A549 (cell line): ENCODE measurements around the gene RFTN2. TPM values are rescaled to one million over a fixed set of nuclear protein-coding genes. Genes with fewer than 3 reads are reported as not detected.
"Not testable (repeated sequence)": the region's sequence is repeated elsewhere in the genome, so short reads cannot be mapped to it uniquely, and the experiment has no call there.

Source experiments
- ATAC-seq, 2 experiments: fragments of 200-7000 bp in 1 of 2; fragments of >200 bp in 1 of 2; cut with Nextera tagmentation in 1 of 2; cut with Tn5 transposase in 1 of 2; 3 replicates each; pipeline versions ENCODE4 v1.8.0 to v1.9.1; 2018 to 2020; ENCODE audit warnings: mild to moderate bottlenecking in 1 of 2, moderate library complexity in 1 of 2
- CTCF ChIA-PET: fragments of 300-600 bp; sonication (Branson Sonifier 250); formaldehyde crosslinking; extraction: SDS; loops from one replicate; lab custom pipeline; 2021; ENCODE audit warnings: antibody characterized with exemption, inconsistent platforms; lab: Yijun Ruan, JAX
- POLR2A ChIA-PET: fragments of 350-600 bp; formaldehyde crosslinking; extraction: SDS; loops from one replicate; lab custom pipeline; 2021; ENCODE audit warnings: antibody characterized with exemption, inconsistent platforms; lab: Yijun Ruan, JAX
- DNase-seq, 2 experiments: peaks; one replicate each; pipeline versions ENCODE4 v3.0.0 to v3.0.0-alpha.2; 2011 to 2016; ENCODE audit warnings: low read depth in 1 of 2, low spot score in 1 of 2
- FAIRE-seq: peaks from 2 replicates; lab custom pipeline; 2011; peaks lifted over from hg19 to GRCh38; lab: Jason Lieb, UNC
- H3K27ac ChIP-seq, 2 experiments: fragments of >200 bp; sonication (Bioruptor Twin); formaldehyde crosslinking; 3 replicates each; pipeline ENCODE4 v1.5.1; 2016 to 2017
- H3K4me1 ChIP-seq: fragments of >200 bp; sonication (Bioruptor Twin); formaldehyde crosslinking; 3 replicates; pipeline ENCODE4 v1.6.1; 2016
- H3K4me2 ChIP-seq: fragments of >200 bp; sonication (Bioruptor Twin); formaldehyde crosslinking; 3 replicates; pipeline ENCODE4 v1.6.1; 2016
- H3K4me3 ChIP-seq: fragments of >200 bp; sonication (Bioruptor Twin); formaldehyde crosslinking; 3 replicates; pipeline ENCODE4 v1.5.1; 2016
- H3K9me3 ChIP-seq: fragments of >200 bp; sonication (Bioruptor Twin); formaldehyde crosslinking; 3 replicates; pipeline ENCODE4 v1.6.1; 2016
- CBX2 ChIP-seq: fragments of 200-600 bp; sonication (generic); IDR thresholded peaks from 2 replicates; pipeline ENCODE4 v1.6.1; 2016; ENCODE audit warnings: low read depth, mild to moderate bottlenecking, borderline replicate concordance
- CHD2 ChIP-seq: fragments of 150-350 bp; IDR thresholded peaks from 2 replicates; pipeline ENCODE4 v1.6.1; 2014; ENCODE audit warnings: low read length; ENCODE audit not compliant: partially characterized antibody
- CHD4 ChIP-seq: fragments of 200-600 bp; sonication (generic); IDR thresholded peaks from 2 replicates; pipeline ENCODE4 v1.6.1; 2016; ENCODE audit warnings: antibody characterized with exemption, mild to moderate bottlenecking, borderline replicate concordance
- EHF ChIP-seq: fragments of 250-450 bp; sonication (Bioruptor Pico); IDR thresholded peaks from 2 replicates; pipeline ENCODE4 v1.5.0; 2020; ENCODE audit warnings: mild to moderate bottlenecking
- FOXS1 ChIP-seq: fragments of 250-450 bp; sonication (Bioruptor Pico); IDR thresholded peaks from 2 replicates; pipeline ENCODE4 v1.5.0; 2020; ENCODE audit warnings: mild to moderate bottlenecking, moderate library complexity
- HOXB13 ChIP-seq: fragments of 250-450 bp; sonication (Bioruptor Pico); IDR thresholded peaks from 2 replicates; pipeline ENCODE4 v1.5.0; 2020; ENCODE audit warnings: low read depth, mild to moderate bottlenecking, moderate library complexity
- JUN ChIP-seq, 2 experiments: fragments of >200 bp; sonication (Bioruptor Twin); formaldehyde crosslinking; IDR thresholded peaks; 2 replicates in 1 of 2; 3 replicates in 1 of 2; pipeline ENCODE4 v1.6.1; 2016 to 2017
- MAFK ChIP-seq: fragments of 450-650 bp; IDR thresholded peaks from 2 replicates; pipeline ENCODE4 v1.6.1; 2014; ENCODE audit not compliant: partially characterized antibody
- MYC ChIP-seq: IDR thresholded peaks from 2 replicates; pipeline ENCODE4 v1.6.1; 2012; ENCODE audit warnings: mild to moderate bottlenecking, inconsistent platforms, low read length, improper control_type of control experiment, borderline replicate concordance
- NPAS2 ChIP-seq: fragments of 250-450 bp; sonication (Bioruptor Pico); IDR thresholded peaks from 2 replicates; pipeline ENCODE4 v1.8.0; 2022; ENCODE audit warnings: mild to moderate bottlenecking, moderate library complexity, borderline replicate concordance
- PHF8 ChIP-seq: fragments of 200-600 bp; sonication (generic); IDR thresholded peaks from 2 replicates; pipeline ENCODE4 v1.6.1; 2016; ENCODE audit warnings: low read depth, mild to moderate bottlenecking, antibody characterized with exemption, moderate library complexity, borderline replicate concordance
- RCOR1 ChIP-seq: fragments of 150-350 bp; IDR thresholded peaks from 2 replicates; pipeline ENCODE4 v1.6.1; 2014; ENCODE audit warnings: antibody characterized with exemption, low read length, low read depth
- RNF2 ChIP-seq: fragments of 200-600 bp; sonication (generic); IDR thresholded peaks from 2 replicates; pipeline ENCODE4 v1.6.1; 2016; ENCODE audit warnings: low read depth, mild to moderate bottlenecking, antibody characterized with exemption, moderate library complexity, borderline replicate concordance
- SREBF2 ChIP-seq: fragments of 450-650 bp; IDR thresholded peaks from 2 replicates; pipeline ENCODE4 v1.6.1; 2014; ENCODE audit warnings: mild to moderate bottlenecking, moderate library complexity
- ZFP36 ChIP-seq: fragments of 450-650 bp; IDR thresholded peaks from 2 replicates; pipeline ENCODE4 v1.6.1; 2014; ENCODE audit warnings: borderline replicate concordance; ENCODE audit not compliant: partially characterized antibody
- WGBS: methylation state at CpG from one replicate; pipeline ENCODE4 v1.1.6; 2017; ENCODE audit errors: missing lambda C conversion rate; 5-methylcytosine and 5-hydroxymethylcytosine counted together
- polyA plus RNA-seq, 4 experiments: library from polyadenylated mRNA; depleted of rRNA in 3 of 4; stranded (reverse); fragments of >200 nt; fragmentation: RNase III in 1 of 4; extraction: RNeasy Plus Mini Kit Qiagen cat#74134 plus additional on column Dnase treatment in 1 of 4; gene quantifications; 2 replicates in 3 of 4; 3 replicates in 1 of 4; pipeline ENCODE4 v1.2.3, GENCODE V29; 2011 to 2017
- TF ChIP-seq, protein P1 (sequence below): fragments of 250-450 bp; sonication (Bioruptor Pico); IDR thresholded peaks from 2 replicates; pipeline ENCODE4 v1.5.0; 2021; ENCODE audit warnings: mild to moderate bottlenecking, moderate library complexity, borderline replicate concordance
- TF ChIP-seq, protein P2 (sequence below): fragments of 450-650 bp; IDR thresholded peaks from 2 replicates; pipeline ENCODE4 v1.6.1; 2014; ENCODE audit warnings: antibody characterized with exemption
- TF ChIP-seq, protein P3 (sequence below): fragments of 200-600 bp; sonication (generic); IDR thresholded peaks from 2 replicates; pipeline ENCODE4 v1.6.1; 2016; ENCODE audit warnings: antibody characterized with exemption, mild to moderate bottlenecking, moderate library complexity
- TF ChIP-seq, protein P4 (sequence below): IDR thresholded peaks from 2 replicates; pipeline ENCODE4 v1.6.1; 2012
- TF ChIP-seq, protein P5 (sequence below): fragments of >200 bp; sonication (Bioruptor Twin); formaldehyde crosslinking; IDR thresholded peaks from 3 replicates; pipeline ENCODE4 v1.5.1; 2016
- TF ChIP-seq, protein P6 (sequence below): IDR thresholded peaks from 2 replicates; pipeline ENCODE4 v1.6.1; 2012; ENCODE audit warnings: low read depth, borderline replicate concordance

RFTN2 gene
- polyA plus RNA-seq, 2 of the 4 experiments (the other 2 are of a cell fraction), result 0.03 to 0.17 TPM

DNA sequence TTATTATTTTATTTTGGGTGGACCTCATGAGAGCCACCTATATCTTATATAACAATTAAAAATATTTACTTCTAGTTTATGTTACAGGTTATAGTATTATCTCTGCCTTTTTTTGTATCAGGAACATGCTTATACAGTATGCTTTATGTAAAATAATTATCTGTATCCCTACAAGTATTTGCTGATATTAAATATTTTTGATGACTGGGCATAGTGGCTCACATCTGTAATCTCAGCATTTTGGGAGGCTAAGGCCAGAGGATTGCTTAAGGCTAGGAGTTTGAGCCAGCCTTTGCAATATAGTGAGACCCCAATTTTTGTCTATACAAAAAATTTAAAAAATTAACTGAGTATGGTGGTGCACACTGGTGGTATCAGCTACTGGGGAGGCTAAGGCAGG lies 119.9 kb downstream of the RFTN2 start:
- Histone ChIP-seq H3K4me1 (peaks cover 10% of the 10 kb centered on the region; the same call in 2 of the 3 replicates), H3K4me3 (no peak overlapping the region), H3K9me3 (no peaks in the 10 kb centered on the region), H3K4me2 (no peak overlapping the region), H3K27ac (no peak overlapping the region)
- ATAC-seq (no peak), FAIRE-seq (no peak), DNase-seq (no peak)
- POLR2A ChIA-PET, result no interaction called here
- CTCF ChIA-PET, result no interaction called here
- TF ChIP-seq SREBF2 (no peak), MAFK (peak; percentile 54), MYC (no peak)
- TF ChIP-seq, protein P1, sequence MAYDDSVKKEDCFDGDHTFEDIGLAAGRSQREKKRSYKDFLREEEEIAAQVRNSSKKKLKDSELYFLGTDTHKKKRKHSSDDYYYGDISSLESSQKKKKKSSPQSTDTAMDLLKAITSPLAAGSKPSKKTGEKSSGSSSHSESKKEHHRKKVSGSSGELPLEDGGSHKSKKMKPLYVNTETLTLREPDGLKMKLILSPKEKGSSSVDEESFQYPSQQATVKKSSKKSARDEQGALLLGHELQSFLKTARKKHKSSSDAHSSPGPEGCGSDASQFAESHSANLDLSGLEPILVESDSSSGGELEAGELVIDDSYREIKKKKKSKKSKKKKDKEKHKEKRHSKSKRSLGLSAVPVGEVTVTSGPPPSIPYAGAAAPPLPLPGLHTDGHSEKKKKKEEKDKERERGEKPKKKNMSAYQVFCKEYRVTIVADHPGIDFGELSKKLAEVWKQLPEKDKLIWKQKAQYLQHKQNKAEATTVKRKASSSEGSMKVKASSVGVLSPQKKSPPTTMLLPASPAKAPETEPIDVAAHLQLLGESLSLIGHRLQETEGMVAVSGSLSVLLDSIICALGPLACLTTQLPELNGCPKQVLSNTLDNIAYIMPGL (CRISPR knock-in tag), result no peak

DNA sequence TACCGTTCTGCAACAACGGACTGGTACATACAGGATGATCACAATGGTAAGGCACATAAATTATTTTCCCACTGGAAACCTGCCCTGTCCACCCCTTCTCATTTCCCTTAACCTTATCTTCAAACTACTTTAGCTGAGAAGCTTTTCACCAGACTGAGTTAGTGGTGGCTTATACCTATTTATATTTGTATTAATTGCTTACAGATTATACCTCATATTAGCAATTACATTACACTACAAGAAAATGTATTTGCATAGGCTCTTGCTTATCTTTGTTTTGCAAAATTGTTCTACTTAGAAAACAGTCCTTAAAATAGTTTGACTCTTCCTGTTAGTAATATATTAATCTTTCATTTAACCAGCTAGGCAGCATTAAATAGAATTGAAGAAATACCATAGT lies 124.1 kb downstream of the RFTN2 start:
- H3K9me3 ChIP-seq, FAIRE-seq, H3K4me3 ChIP-seq, CTCF ChIA-PET, POLR2A ChIA-PET, DNase-seq, H3K4me1 ChIP-seq, ATAC-seq, H3K4me2 ChIP-seq, H3K27ac ChIP-seq: not testable (repeated sequence)
- WGBS, result 94% methylated on average over 2 of the region's 2 CpGs

DNA sequence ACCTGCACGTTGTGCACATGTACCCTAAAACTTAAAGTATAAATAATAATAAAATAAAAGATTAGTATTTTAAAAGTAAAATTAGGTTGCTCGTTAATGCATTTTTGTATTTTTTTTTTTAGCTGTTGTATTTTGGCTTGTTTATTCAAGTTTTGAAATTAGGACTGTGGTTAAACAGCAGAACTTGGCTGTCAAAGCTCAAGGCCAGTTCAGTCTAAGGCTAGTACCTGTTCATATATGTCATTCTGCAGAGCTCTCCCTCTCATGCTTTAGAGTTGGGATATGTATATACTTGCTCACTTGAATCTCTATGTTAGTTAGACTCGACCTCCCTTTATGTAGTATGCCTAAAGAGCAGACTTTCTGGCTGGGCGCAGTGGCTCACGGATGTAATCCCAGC lies 126.8 kb downstream of the RFTN2 start:
- H3K4me1 ChIP-seq, result no peaks in the 10 kb centered on the region
- whole genome bisulfite sequencing, result 91% methylated on average over 5 of the region's 5 CpGs
- H3K4me3 ChIP-seq, result no peak overlapping the region
- TF ChIP-seq, protein P2, sequence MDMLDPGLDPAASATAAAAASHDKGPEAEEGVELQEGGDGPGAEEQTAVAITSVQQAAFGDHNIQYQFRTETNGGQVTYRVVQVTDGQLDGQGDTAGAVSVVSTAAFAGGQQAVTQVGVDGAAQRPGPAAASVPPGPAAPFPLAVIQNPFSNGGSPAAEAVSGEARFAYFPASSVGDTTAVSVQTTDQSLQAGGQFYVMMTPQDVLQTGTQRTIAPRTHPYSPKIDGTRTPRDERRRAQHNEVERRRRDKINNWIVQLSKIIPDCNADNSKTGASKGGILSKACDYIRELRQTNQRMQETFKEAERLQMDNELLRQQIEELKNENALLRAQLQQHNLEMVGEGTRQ, result no peak
- no peak for TF ChIP-seq RNF2
- TF ChIP-seq EHF (CRISPR knock-in tag), result no peak
- no peak for TF ChIP-seq FOXS1
- TF ChIP-seq, protein P3, sequence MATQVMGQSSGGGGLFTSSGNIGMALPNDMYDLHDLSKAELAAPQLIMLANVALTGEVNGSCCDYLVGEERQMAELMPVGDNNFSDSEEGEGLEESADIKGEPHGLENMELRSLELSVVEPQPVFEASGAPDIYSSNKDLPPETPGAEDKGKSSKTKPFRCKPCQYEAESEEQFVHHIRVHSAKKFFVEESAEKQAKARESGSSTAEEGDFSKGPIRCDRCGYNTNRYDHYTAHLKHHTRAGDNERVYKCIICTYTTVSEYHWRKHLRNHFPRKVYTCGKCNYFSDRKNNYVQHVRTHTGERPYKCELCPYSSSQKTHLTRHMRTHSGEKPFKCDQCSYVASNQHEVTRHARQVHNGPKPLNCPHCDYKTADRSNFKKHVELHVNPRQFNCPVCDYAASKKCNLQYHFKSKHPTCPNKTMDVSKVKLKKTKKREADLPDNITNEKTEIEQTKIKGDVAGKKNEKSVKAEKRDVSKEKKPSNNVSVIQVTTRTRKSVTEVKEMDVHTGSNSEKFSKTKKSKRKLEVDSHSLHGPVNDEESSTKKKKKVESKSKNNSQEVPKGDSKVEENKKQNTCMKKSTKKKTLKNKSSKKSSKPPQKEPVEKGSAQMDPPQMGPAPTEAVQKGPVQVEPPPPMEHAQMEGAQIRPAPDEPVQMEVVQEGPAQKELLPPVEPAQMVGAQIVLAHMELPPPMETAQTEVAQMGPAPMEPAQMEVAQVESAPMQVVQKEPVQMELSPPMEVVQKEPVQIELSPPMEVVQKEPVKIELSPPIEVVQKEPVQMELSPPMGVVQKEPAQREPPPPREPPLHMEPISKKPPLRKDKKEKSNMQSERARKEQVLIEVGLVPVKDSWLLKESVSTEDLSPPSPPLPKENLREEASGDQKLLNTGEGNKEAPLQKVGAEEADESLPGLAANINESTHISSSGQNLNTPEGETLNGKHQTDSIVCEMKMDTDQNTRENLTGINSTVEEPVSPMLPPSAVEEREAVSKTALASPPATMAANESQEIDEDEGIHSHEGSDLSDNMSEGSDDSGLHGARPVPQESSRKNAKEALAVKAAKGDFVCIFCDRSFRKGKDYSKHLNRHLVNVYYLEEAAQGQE, result no peak
- TF ChIP-seq, protein P4, sequence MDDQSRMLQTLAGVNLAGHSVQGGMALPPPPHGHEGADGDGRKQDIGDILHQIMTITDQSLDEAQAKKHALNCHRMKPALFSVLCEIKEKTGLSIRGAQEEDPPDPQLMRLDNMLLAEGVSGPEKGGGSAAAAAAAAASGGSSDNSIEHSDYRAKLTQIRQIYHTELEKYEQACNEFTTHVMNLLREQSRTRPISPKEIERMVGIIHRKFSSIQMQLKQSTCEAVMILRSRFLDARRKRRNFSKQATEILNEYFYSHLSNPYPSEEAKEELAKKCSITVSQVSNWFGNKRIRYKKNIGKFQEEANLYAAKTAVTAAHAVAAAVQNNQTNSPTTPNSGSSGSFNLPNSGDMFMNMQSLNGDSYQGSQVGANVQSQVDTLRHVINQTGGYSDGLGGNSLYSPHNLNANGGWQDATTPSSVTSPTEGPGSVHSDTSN, result no peak
- no peak for TF ChIP-seq NPAS2 (CRISPR knock-in tag)
- TF ChIP-seq PHF8, result no peak
- no peak for TF ChIP-seq HOXB13 (CRISPR knock-in tag)
- TF ChIP-seq JUN (IDR thresholded peaks at IDR 0.05), result no peak
- no peak for TF ChIP-seq CHD2
- TF ChIP-seq CBX2, result no peak
- TF ChIP-seq RCOR1, result no peak
- TF ChIP-seq CHD4, result no peak
- TF ChIP-seq, protein P5, sequence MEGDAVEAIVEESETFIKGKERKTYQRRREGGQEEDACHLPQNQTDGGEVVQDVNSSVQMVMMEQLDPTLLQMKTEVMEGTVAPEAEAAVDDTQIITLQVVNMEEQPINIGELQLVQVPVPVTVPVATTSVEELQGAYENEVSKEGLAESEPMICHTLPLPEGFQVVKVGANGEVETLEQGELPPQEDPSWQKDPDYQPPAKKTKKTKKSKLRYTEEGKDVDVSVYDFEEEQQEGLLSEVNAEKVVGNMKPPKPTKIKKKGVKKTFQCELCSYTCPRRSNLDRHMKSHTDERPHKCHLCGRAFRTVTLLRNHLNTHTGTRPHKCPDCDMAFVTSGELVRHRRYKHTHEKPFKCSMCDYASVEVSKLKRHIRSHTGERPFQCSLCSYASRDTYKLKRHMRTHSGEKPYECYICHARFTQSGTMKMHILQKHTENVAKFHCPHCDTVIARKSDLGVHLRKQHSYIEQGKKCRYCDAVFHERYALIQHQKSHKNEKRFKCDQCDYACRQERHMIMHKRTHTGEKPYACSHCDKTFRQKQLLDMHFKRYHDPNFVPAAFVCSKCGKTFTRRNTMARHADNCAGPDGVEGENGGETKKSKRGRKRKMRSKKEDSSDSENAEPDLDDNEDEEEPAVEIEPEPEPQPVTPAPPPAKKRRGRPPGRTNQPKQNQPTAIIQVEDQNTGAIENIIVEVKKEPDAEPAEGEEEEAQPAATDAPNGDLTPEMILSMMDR, result no peak
- TF ChIP-seq, protein P6, sequence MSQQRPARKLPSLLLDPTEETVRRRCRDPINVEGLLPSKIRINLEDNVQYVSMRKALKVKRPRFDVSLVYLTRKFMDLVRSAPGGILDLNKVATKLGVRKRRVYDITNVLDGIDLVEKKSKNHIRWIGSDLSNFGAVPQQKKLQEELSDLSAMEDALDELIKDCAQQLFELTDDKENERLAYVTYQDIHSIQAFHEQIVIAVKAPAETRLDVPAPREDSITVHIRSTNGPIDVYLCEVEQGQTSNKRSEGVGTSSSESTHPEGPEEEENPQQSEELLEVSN, result no peak
- no peak for TF ChIP-seq ZFP36
- TF ChIP-seq, all 56 proteins: peak for 0
- Histone ChIP-seq H3K9me3 (no peaks in the 10 kb centered on the region), H3K27ac (no peak overlapping the region), H3K4me2 (no peak overlapping the region)
- POLR2A ChIA-PET, result interaction anchor here (1.3 kb wide), 1 partner anchor 32 kb away, joined by 4 read pairs; no protein-coding TSS in a partner anchor
- no peak for DNase-seq
- no peak for FAIRE-seq
- CTCF ChIA-PET, result interaction anchor here (1.5 kb wide), 1 partner anchor 32 kb away, joined by 3 read pairs; no protein-coding TSS in a partner anchor
- no peak for ATAC-seq
